Measurements from ENCODE around the gene ADAM22.

GRCh38 chr7:87895363-87895762 is 38.7 kb upstream of the ADAM22 start:
- TF ChIP-seq POLR2AphosphoS5 (IDR thresholded peaks at IDR 0.05) = no peak
- TF ChIP-seq CTCF (IDR thresholded peaks at IDR 0.05) = no peak
- TF ChIP-seq POLR2A (IDR thresholded peaks at IDR 0.05) = no peak
